SJCRH30 (cell line): ENCODE results near the gene NOTCH2. TPM values are rescaled to one million over a fixed set of nuclear protein-coding genes. Genes with fewer than 3 reads are reported as not detected.

Source experiments
- DNase-seq, 2 experiments: peaks; one replicate each; pipeline ENCODE4 v3.0.0-alpha.2; 2015 to 2020
- H3K27ac ChIP-seq: fragments of 250-450 bp; sonication (Bioruptor Pico); 2 replicates; pipeline ENCODE4 v1.5.1; 2020; ENCODE audit warnings: mild to moderate bottlenecking, moderate library complexity
- H3K27me3 ChIP-seq: fragments of 250-450 bp; sonication (Bioruptor Pico); 2 replicates; pipeline ENCODE4 v1.5.1; 2020; ENCODE audit warnings: mild to moderate bottlenecking, moderate library complexity
- H3K36me3 ChIP-seq: fragments of 250-450 bp; sonication (Bioruptor Pico); 2 replicates; pipeline ENCODE4 v1.5.1; 2020; ENCODE audit warnings: mild to moderate bottlenecking, moderate library complexity
- H3K4me1 ChIP-seq: fragments of 250-450 bp; sonication (Bioruptor Pico); 2 replicates; pipeline ENCODE4 v1.5.1; 2020; ENCODE audit warnings: mild to moderate bottlenecking, moderate library complexity
- H3K4me3 ChIP-seq: fragments of 250-450 bp; sonication (Bioruptor Pico); 2 replicates; pipeline ENCODE4 v1.5.1; 2020; ENCODE audit warnings: mild to moderate bottlenecking, moderate library complexity
- H3K9me3 ChIP-seq: fragments of 250-450 bp; sonication (Bioruptor Pico); replicated peaks from 2 replicates; pipeline ENCODE4 v1.5.1; 2020; ENCODE audit warnings: mild to moderate bottlenecking, moderate library complexity
- total RNA-seq: library from RNA; depleted of rRNA; stranded (reverse); fragments of >200 nt; shearing (Covaris generic); gene quantifications from 2 replicates; pipeline ENCODE4 v1.2.3, GENCODE V29; 2014

NOTCH2 gene
- total RNA-seq, 1 experiment from 2014 or later: 72.1 TPM

GRCh38 chr1:119898981-119899720 lies 170.3 kb downstream of the NOTCH2 start:
- no peak for DNase-seq
- H3K27ac ChIP-seq: no peak overlapping the region
- H3K4me3 ChIP-seq: no peak overlapping the region

GRCh38 chr1:119898530-119898929 lies 170.9 kb downstream of the NOTCH2 start:
- H3K9me3 ChIP-seq: no peaks in the 10 kb centered on the region
- no peaks in the 10 kb centered on the region for H3K36me3 ChIP-seq
- H3K27me3 ChIP-seq: no peaks in the 10 kb centered on the region
- no peak for DNase-seq
- H3K27ac ChIP-seq: no peak overlapping the region
- H3K4me1 ChIP-seq: no peaks in the 10 kb centered on the region
- H3K4me3 ChIP-seq: no peak overlapping the region

More at GRCh38 chr1:119898981-119899720, 170.3 kb downstream of the NOTCH2 start:
- H3K4me1 ChIP-seq: no peaks in the 10 kb centered on the region
- H3K9me3 ChIP-seq: no peaks in the 10 kb centered on the region
- no peaks in the 10 kb centered on the region for H3K36me3 ChIP-seq
- H3K27me3 ChIP-seq: no peaks in the 10 kb centered on the region

- Histone ChIP-seq H3K27me3 (no peaks in the 10 kb centered on the region), H3K9me3 (no peaks in the 10 kb centered on the region), H3K4me1 (no peaks in the 10 kb centered on the region), H3K27ac (no peak within 1 kb of the TSS), H3K4me3 (no peak within 1 kb of the TSS), H3K36me3 (no peaks in the 10 kb centered on the region)
- DNase-seq: no peak
Observed at GRCh38 chr1:119896303-119896702, 173.2 kb downstream of the NOTCH2 start, which contains the start of gene ADAM30. TSS of gene ADAM30 (minus strand) at chr1:119896515. CDS start at chr1:119896336, 179 bp downstream.

GRCh38 chr1:119895102-119895501 lies 174.4 kb downstream of the NOTCH2 start:
- Histone ChIP-seq H3K27ac (no peak overlapping the region), H3K4me1 (no peaks in the 10 kb centered on the region), H3K36me3 (no peaks in the 10 kb centered on the region), H3K9me3 (no peaks in the 10 kb centered on the region), H3K4me3 (no peak overlapping the region), H3K27me3 (no peaks in the 10 kb centered on the region)
- DNase-seq: no peak

- H3K27me3 ChIP-seq: no peaks in the 10 kb centered on the region
- H3K4me1 ChIP-seq: no peaks in the 10 kb centered on the region
- DNase-seq: no peak
- H3K27ac ChIP-seq: no peak overlapping the region
- no peaks in the 10 kb centered on the region for H3K9me3 ChIP-seq
- no peaks in the 10 kb centered on the region for H3K36me3 ChIP-seq
- no peak overlapping the region for H3K4me3 ChIP-seq
Observed at GRCh38 chr1:119893827-119894700, 175.4 kb downstream of the NOTCH2 start.

GRCh38 chr1:119893238-119893791 lies 176.1 kb downstream of the NOTCH2 start:
- no peaks in the 10 kb centered on the region; the same call in 1 of the 2 replicates for H3K9me3 ChIP-seq
- H3K27me3 ChIP-seq: no peaks in the 10 kb centered on the region
- no peaks in the 10 kb centered on the region for H3K4me1 ChIP-seq
- no peak for DNase-seq
- no peak overlapping the region for H3K27ac ChIP-seq
- H3K36me3 ChIP-seq: no peaks in the 10 kb centered on the region
- H3K4me3 ChIP-seq: no peak overlapping the region

- Histone ChIP-seq H3K27ac (no peak overlapping the region), H3K9me3 (no peaks in the 10 kb centered on the region; the same call in 1 of the 2 replicates), H3K4me1 (no peaks in the 10 kb centered on the region), H3K4me3 (no peak overlapping the region), H3K27me3 (no peaks in the 10 kb centered on the region), H3K36me3 (no peaks in the 10 kb centered on the region)
- DNase-seq: no peak
Observed at GRCh38 chr1:119891386-119891785, 178.1 kb downstream of the NOTCH2 start.

- Histone ChIP-seq H3K9me3 (no peaks in the 10 kb centered on the region; the same call in 1 of the 2 replicates), H3K27ac (no peak overlapping the region), H3K36me3 (no peaks in the 10 kb centered on the region), H3K4me1 (no peaks in the 10 kb centered on the region), H3K27me3 (no peaks in the 10 kb centered on the region), H3K4me3 (no peak overlapping the region)
- no peak for DNase-seq
Observed at GRCh38 chr1:119888476-119888875, 181.0 kb downstream of the NOTCH2 start.

- H3K4me3 ChIP-seq: no peak overlapping the region
- no peaks in the 10 kb centered on the region; the same call in 1 of the 2 replicates for H3K9me3 ChIP-seq
- H3K36me3 ChIP-seq: no peaks in the 10 kb centered on the region
- DNase-seq: no peak
- no peaks in the 10 kb centered on the region for H3K27me3 ChIP-seq
- no peak overlapping the region for H3K27ac ChIP-seq
- H3K4me1 ChIP-seq: no peaks in the 10 kb centered on the region
Observed at GRCh38 chr1:119887427-119887826, 182.0 kb downstream of the NOTCH2 start.

GRCh38 chr1:119885903-119886783 lies 183.3 kb downstream of the NOTCH2 start:
- no peaks in the 10 kb centered on the region; the same call in 1 of the 2 replicates for H3K9me3 ChIP-seq
- no peak overlapping the region for H3K27ac ChIP-seq
- peak; percentile 63 to 82 for DNase-seq
- H3K27me3 ChIP-seq: no peaks in the 10 kb centered on the region
- no peaks in the 10 kb centered on the region for H3K36me3 ChIP-seq
- H3K4me3 ChIP-seq: no peak overlapping the region
- no peaks in the 10 kb centered on the region for H3K4me1 ChIP-seq

- Histone ChIP-seq H3K4me3 (no peak overlapping the region), H3K27me3 (no peaks in the 10 kb centered on the region), H3K9me3 (no peaks in the 10 kb centered on the region; the same call in 1 of the 2 replicates), H3K36me3 (no peaks in the 10 kb centered on the region), H3K27ac (no peak overlapping the region), H3K4me1 (no peaks in the 10 kb centered on the region; the same call in 1 of the 2 replicates)
- no peak for DNase-seq
Observed at GRCh38 chr1:119884711-119885110, 184.8 kb downstream of the NOTCH2 start.

GRCh38 chr1:119883826-119884225 lies 185.6 kb downstream of the NOTCH2 start:
- no peaks in the 10 kb centered on the region; the same call in 1 of the 2 replicates for H3K9me3 ChIP-seq
- DNase-seq: no peak
- no peaks in the 10 kb centered on the region; the same call in 1 of the 2 replicates for H3K4me1 ChIP-seq
- no peak overlapping the region for H3K27ac ChIP-seq
- H3K4me3 ChIP-seq: no peak overlapping the region
- no peaks in the 10 kb centered on the region for H3K27me3 ChIP-seq
- H3K36me3 ChIP-seq: no peaks in the 10 kb centered on the region

- no peak for DNase-seq
- Histone ChIP-seq H3K27me3 (no peaks in the 10 kb centered on the region), H3K27ac (no peak overlapping the region), H3K4me1 (no peaks in the 10 kb centered on the region; the same call in 1 of the 2 replicates), H3K36me3 (no peaks in the 10 kb centered on the region), H3K4me3 (no peak overlapping the region), H3K9me3 (no peaks in the 10 kb centered on the region)
Observed at GRCh38 chr1:119882132-119883049, 187.1 kb downstream of the NOTCH2 start.
